Panc1 (cell line): Measurements from ENCODE around the gene CDC7. TPM values are rescaled to one million over a fixed set of nuclear protein-coding genes. Genes with fewer than 3 reads are reported as not detected.

Experiments
- ATAC-seq: fragments of 200-7000 bp; cut with Tn5 transposase; 2 replicates; pipeline ENCODE4 v1.9.1; 2020; ENCODE audit warnings: mild to moderate bottlenecking, moderate library complexity
- BruUV-seq: library from RNA; stranded (reverse); fragments of 400-500 nt; replicated peaks from 2 replicates; lab custom pipeline; 2021; lab: Mats Ljungman, UMichigan
- CTCF ChIA-PET: fragments of 300-600 bp; sonication (Branson Sonifier 250); formaldehyde crosslinking; loops from one replicate; lab custom pipeline; 2022; ENCODE audit warnings: antibody characterized with exemption; lab: Charles Lee
- POLR2A ChIA-PET: fragments of 300-600 bp; sonication (Branson Sonifier 250); formaldehyde crosslinking; loops from one replicate; lab custom pipeline; 2022; ENCODE audit warnings: antibody characterized with exemption; lab: Charles Lee
- DNase-seq: peaks from one replicate; pipeline ENCODE4 v3.0.0-alpha.2; 2010; ENCODE audit warnings: low read depth, low spot score
- H3K27ac ChIP-seq: 2 replicates; pipeline ENCODE4 v1.5.1; 2011; ENCODE audit warnings: mild to moderate bottlenecking, low read length, inconsistent platforms
- H3K27me3 ChIP-seq: fragments of 200-500 bp; sonication (Bioruptor generic); 2 replicates; pipeline ENCODE4 v1.6.0; 2014; ENCODE audit warnings: low read length, inconsistent platforms; ENCODE audit not compliant: control insufficient read depth, insufficient read depth
- H3K36me3 ChIP-seq: fragments of 200-500 bp; sonication (Bioruptor generic); 2 replicates; pipeline ENCODE4 v1.5.1; 2014; ENCODE audit warnings: inconsistent platforms, mild to moderate bottlenecking, low read length, moderate library complexity; ENCODE audit not compliant: control insufficient read depth, insufficient read depth
- H3K4me1 ChIP-seq: 2 replicates; pipeline ENCODE4 v1.5.1; 2011; ENCODE audit warnings: inconsistent platforms, mild to moderate bottlenecking, low read length, moderate library complexity; ENCODE audit not compliant: control insufficient read depth, insufficient read depth
- H3K4me3 ChIP-seq, 2 experiments: 2 replicates each; pipeline ENCODE4 v1.5.1; 2011 to 2012; ENCODE audit warnings: low read depth in 2 of 2, low read length in 2 of 2, mild to moderate bottlenecking in 2 of 2, inconsistent platforms in 1 of 2, moderate library complexity in 1 of 2
- H3K9me3 ChIP-seq: fragments of 200-500 bp; sonication (Bioruptor generic); 2 replicates; pipeline ENCODE4 v1.5.1; 2014; ENCODE audit warnings: low read depth, mild to moderate bottlenecking, inconsistent platforms, low read length, moderate library complexity; ENCODE audit not compliant: control insufficient read depth, insufficient read depth
- CTCF ChIP-seq: fragments of 450-650 bp; IDR thresholded peaks from 2 replicates; pipeline ENCODE4 v1.5.1; 2017; ENCODE audit warnings: mild to moderate bottlenecking
- POLR2AphosphoS5 ChIP-seq: IDR thresholded peaks from 2 replicates; pipeline ENCODE4 v1.6.1; 2012; ENCODE audit warnings: mild to moderate bottlenecking, low read depth, low read length, moderate library complexity
- REST ChIP-seq, 2 experiments: IDR thresholded peaks; 2 replicates each; pipeline ENCODE4 v1.6.1; 2011 to 2012; ENCODE audit warnings: low read depth in 2 of 2, control low read depth in 1 of 2, low read length in 1 of 2, mild to moderate bottlenecking in 1 of 2, moderate library complexity in 1 of 2; ENCODE audit not compliant: insufficient read depth in 1 of 2
- SIN3A ChIP-seq: IDR thresholded peaks from 2 replicates; pipeline ENCODE4 v1.6.1; 2012; ENCODE audit warnings: low read depth, mild to moderate bottlenecking, low read length, moderate library complexity, borderline replicate concordance; ENCODE audit not compliant: insufficient read depth
- TCF7L2 ChIP-seq: IDR thresholded peaks from 2 replicates; pipeline ENCODE4 v1.6.1; 2011; ENCODE audit warnings: mild to moderate bottlenecking, low read depth, low read length, inconsistent platforms
- in situ Hi-C: cut with HindIII; loops from 2 replicates; pipeline ENCODE4 v1.10.0; 2016; ENCODE audit warnings: low sequenced_read_pairs, low pct_unique_long_range_greater_than_20kb
- intact Hi-C: fragments of 100-400 bp; cut with micrococcal nuclease; formaldehyde crosslinking; loops from one replicate; pipeline ENCODE4 v1.10.0; 2022; ENCODE audit not compliant: unreplicated experiment
- total RNA-seq: library from RNA; stranded (reverse); gene quantifications from one replicate; pipeline ENCODE4 v1.2.1, GENCODE V29; 2021; ENCODE audit not compliant: unreplicated experiment

CDC7 gene
- total RNA-seq, 1 experiment from 2014 or later: 30.1 TPM

- DNase-seq (no peak), ATAC-seq (no peak)
- Histone ChIP-seq H3K27ac (no peak overlapping the region), H3K4me1 (no peaks in the 10 kb centered on the region), H3K27me3 (no peaks in the 10 kb centered on the region), H3K4me3 (no peak overlapping the region), H3K9me3 (no peaks in the 10 kb centered on the region), H3K36me3 (no peaks in the 10 kb centered on the region)
- ChIA-PET CTCF (no interaction called here), POLR2A (no interaction called here)
- no peak for TF ChIP-seq POLR2AphosphoS5
- TF ChIP-seq CTCF: no peak
- no peak for TF ChIP-seq TCF7L2
- no peak for TF ChIP-seq REST (IDR thresholded peaks at IDR 0.05; ENCODE audit: insufficient read depth in 1 of 2, low read depth in 2 of 2, low read length in 1 of 2)
- TF ChIP-seq SIN3A: no peak
- intact Hi-C loops: no loop called here
- BruUV-seq: no TSS peak
- in situ Hi-C loops: no loop called here
These were observed 50.3 kb downstream of the CDC7 start for GRCh38 chr1:91550961-91551360.

- ATAC-seq: no peak
- Histone ChIP-seq H3K9me3 (no peaks in the 10 kb centered on the region), H3K27ac (no peak overlapping the region), H3K4me3 (no peak overlapping the region), H3K4me1 (no peaks in the 10 kb centered on the region), H3K36me3 (no peaks in the 10 kb centered on the region), H3K27me3 (no peaks in the 10 kb centered on the region)
- DNase-seq: no peak
- no peak for TF ChIP-seq SIN3A
- TF ChIP-seq TCF7L2: no peak
- no peak for TF ChIP-seq REST (IDR thresholded peaks at IDR 0.05; ENCODE audit: insufficient read depth in 1 of 2, low read depth in 2 of 2, low read length in 1 of 2)
- TF ChIP-seq CTCF: no peak
- no peak for TF ChIP-seq POLR2AphosphoS5
- no TSS peak for BruUV-seq
- intact Hi-C loops (no loop called here), in situ Hi-C loops (no loop called here)
- CTCF ChIA-PET: no interaction called here
- POLR2A ChIA-PET: no interaction called here
These were observed 51.4 kb downstream of the CDC7 start for GRCh38 chr1:91552091-91552490.
